Adrenal gland (tissue), 5 donors: ENCODE measurements around the gene ROPN1.

Experiments used
- POLR2A ChIP-seq, 2 donors: fragments of 450-650 bp; IDR thresholded peaks; one replicate each; pipeline ENCODE4 v1.6.1; 2017; ENCODE audit warnings: antibody characterized with exemption in 2 of 2, mild to moderate bottlenecking in 2 of 2, moderate library complexity in 1 of 2
- TF ChIP-seq, protein P1 (sequence below), 6 experiments: fragments of 450-650 bp in 4 of 6; fragments of 200-600 bp in 2 of 6; sonication (generic) in 1 of 6; IDR thresholded peaks; 1 replicate in 5 of 6; 2 replicates in 1 of 6; pipeline versions ENCODE4 v1.5.1 to v1.8.0; 2016 to 2021; ENCODE audit warnings: antibody characterized with exemption in 6 of 6, mild to moderate bottlenecking in 2 of 6, moderate library complexity in 1 of 6
- donor health status: DM: no; HTN: no; CAD: no.

DNA sequence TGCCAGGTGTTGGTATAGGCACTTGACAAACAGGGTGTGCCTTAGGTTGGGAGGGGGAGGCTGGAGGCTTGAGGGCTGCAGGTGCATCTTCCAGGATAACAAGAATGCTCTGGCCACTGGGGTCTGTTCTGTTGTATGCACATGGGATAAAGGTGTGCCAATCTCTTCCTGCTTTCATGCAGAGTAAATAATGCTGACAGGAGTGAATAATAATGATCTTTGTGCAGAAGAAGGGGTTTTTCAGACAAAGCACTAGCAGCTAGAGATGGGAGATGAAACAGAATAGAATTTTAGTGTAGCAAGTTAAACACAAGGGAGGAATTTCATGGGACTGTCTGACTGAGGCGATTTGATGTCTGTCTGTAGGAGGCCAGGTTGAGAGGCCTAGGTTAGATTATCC lies 1.9 kb upstream of the ROPN1 start:
- TF ChIP-seq, protein P1, sequence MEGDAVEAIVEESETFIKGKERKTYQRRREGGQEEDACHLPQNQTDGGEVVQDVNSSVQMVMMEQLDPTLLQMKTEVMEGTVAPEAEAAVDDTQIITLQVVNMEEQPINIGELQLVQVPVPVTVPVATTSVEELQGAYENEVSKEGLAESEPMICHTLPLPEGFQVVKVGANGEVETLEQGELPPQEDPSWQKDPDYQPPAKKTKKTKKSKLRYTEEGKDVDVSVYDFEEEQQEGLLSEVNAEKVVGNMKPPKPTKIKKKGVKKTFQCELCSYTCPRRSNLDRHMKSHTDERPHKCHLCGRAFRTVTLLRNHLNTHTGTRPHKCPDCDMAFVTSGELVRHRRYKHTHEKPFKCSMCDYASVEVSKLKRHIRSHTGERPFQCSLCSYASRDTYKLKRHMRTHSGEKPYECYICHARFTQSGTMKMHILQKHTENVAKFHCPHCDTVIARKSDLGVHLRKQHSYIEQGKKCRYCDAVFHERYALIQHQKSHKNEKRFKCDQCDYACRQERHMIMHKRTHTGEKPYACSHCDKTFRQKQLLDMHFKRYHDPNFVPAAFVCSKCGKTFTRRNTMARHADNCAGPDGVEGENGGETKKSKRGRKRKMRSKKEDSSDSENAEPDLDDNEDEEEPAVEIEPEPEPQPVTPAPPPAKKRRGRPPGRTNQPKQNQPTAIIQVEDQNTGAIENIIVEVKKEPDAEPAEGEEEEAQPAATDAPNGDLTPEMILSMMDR (IDR thresholded peaks at IDR 0.05), result no peak
- TF ChIP-seq POLR2A (IDR thresholded peaks at IDR 0.05), result no peak
